ENCODE measurements around the gene HBE1.

DNA sequence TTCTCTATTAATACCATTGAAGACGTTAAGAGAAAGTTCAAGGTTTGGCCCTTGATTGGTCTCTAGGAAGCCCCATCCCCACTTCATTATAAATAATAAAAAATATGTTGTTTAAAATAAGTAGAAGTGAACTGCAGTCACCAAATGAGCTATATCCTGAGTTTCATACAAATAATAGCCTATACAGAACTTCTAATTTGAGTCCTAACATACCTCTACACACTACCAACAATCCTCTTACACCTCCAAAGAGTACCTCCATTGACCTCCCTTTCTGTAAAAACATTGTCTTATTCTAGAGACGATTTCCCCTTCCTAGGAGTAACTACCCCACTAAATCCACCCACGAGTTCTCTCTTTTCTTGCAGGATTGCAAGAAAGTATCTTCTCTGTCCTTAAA, 28.3 kb downstream of the HBE1 start:
- TF ChIP-seq POLR2AphosphoS5 (IDR thresholded peaks at IDR 0.05) = no peak
- TF ChIP-seq POLR2A (IDR thresholded peaks at IDR 0.05) = no peak

Data from spleen (tissue), 3 donors.